ENCODE data around the gene CD160.

The CD160 gene

GRCh38 chr1:145705622-145706021 is 13.7 kb upstream of the CD160 start:
- H3K27ac ChIP-seq: no peak overlapping the region
- no peak for TF ChIP-seq CTCF (conservative IDR thresholded peaks at IDR 0.05)

GRCh38 chr1:145706086-145706664 is 13.1 kb upstream of the CD160 start:
- H3K27ac ChIP-seq: no peak overlapping the region
- no peak for TF ChIP-seq CTCF (conservative IDR thresholded peaks at IDR 0.05)

GRCh38 chr1:145707183-145707867 is 12.0 kb upstream of the CD160 start, which contains the start of gene PDZK1:
PDZK1 (minus strand) TSS chr1:145707368; CDS start chr1:145688021, 19,347 bp downstream.
- H3K27ac ChIP-seq: no peak within 1 kb of the TSS; the same call in 1 of the 2 replicates
- TF ChIP-seq CTCF (conservative IDR thresholded peaks at IDR 0.05): no peak

GRCh38 chr1:145708063-145708462 is 11.2 kb upstream of the CD160 start:
- TF ChIP-seq CTCF (conservative IDR thresholded peaks at IDR 0.05): no peak
- H3K27ac ChIP-seq: no peak overlapping the region; the same call in 1 of the 2 replicates

- TF ChIP-seq CTCF (conservative IDR thresholded peaks at IDR 0.05): no peak
- H3K27ac ChIP-seq: peak overlapping the region; percentile 79
Measured at GRCh38 chr1:145710291-145711027, 8.8 kb upstream of the CD160 start.

GRCh38 chr1:145711213-145711651 is 8.1 kb upstream of the CD160 start:
- H3K27ac ChIP-seq: peak overlapping the region; percentile 79
- TF ChIP-seq CTCF (conservative IDR thresholded peaks at IDR 0.05): no peak

GRCh38 chr1:145714524-145715111 is 4.7 kb upstream of the CD160 start:
- peak overlapping the region; percentile 42 for H3K27ac ChIP-seq
- TF ChIP-seq CTCF (conservative IDR thresholded peaks at IDR 0.05): no peak

Data from VCaP (cell line).